IMR-90 (cell line): ENCODE measurements around the gene TM7SF2. TPM values are rescaled to one million over a fixed set of nuclear protein-coding genes. Genes with fewer than 3 reads are reported as not detected.

Experiments used
- ATAC-seq: fragments of 200-7000 bp; cut with Tn5 transposase; 2 replicates; pipeline ENCODE4 v1.9.1; 2020; ENCODE audit warnings: low read depth, mild to moderate bottlenecking, moderate library complexity
- BruUV-seq: library from RNA; stranded (reverse); fragments of 400-500 nt; replicated peaks from 2 replicates; lab custom pipeline; 2021; lab: Mats Ljungman, UMichigan
- CTCF ChIA-PET: fragments of 300-600 bp; formaldehyde crosslinking; extraction: SDS; loops from one replicate; lab custom pipeline; 2021; ENCODE audit warnings: antibody characterized with exemption; lab: Yijun Ruan, JAX
- POLR2A ChIA-PET: fragments of 300-600 bp; sonication (Branson Sonifier 250); formaldehyde crosslinking; loops from one replicate; lab custom pipeline; 2022; ENCODE audit warnings: antibody characterized with exemption; ENCODE audit not compliant: unreplicated experiment; lab: Charles Lee
- DNase-seq: peaks from one replicate; pipeline ENCODE4 v3.0.0; 2013
- H2AFZ ChIP-seq: replicated peaks from 2 replicates; pipeline ENCODE3; 2013; ENCODE audit warnings: low read length, mild to moderate bottlenecking; ENCODE audit not compliant: poor library complexity
- H2AK5ac ChIP-seq: 2 replicates; pipeline ENCODE4 v1.6.1; 2013; ENCODE audit warnings: low read depth, low read length, inconsistent platforms
- H2AK9ac ChIP-seq: replicated peaks from 2 replicates; pipeline ENCODE3; 2013; ENCODE audit warnings: mild to moderate bottlenecking, low read depth, low read length, moderate library complexity; ENCODE audit not compliant: poor library complexity
- H2BK120ac ChIP-seq: 2 replicates; pipeline ENCODE4 v1.6.1; 2013; ENCODE audit warnings: low read depth, low read length, inconsistent platforms
- H2BK15ac ChIP-seq: 3 replicates; pipeline ENCODE4 v1.6.1; 2013; ENCODE audit warnings: low read depth, low read length, inconsistent platforms
- H2BK20ac ChIP-seq: 2 replicates; pipeline ENCODE4 v1.6.1; 2013; ENCODE audit warnings: low read depth, mild to moderate bottlenecking, inconsistent platforms, low read length, moderate library complexity
- H2BK5ac ChIP-seq: 2 replicates; pipeline ENCODE4 v1.6.1; 2013; ENCODE audit warnings: mild to moderate bottlenecking, low read depth, low read length, inconsistent platforms; ENCODE audit not compliant: poor library complexity, severe bottlenecking
- H3K14ac ChIP-seq: replicated peaks from 2 replicates; pipeline ENCODE4 v1.6.1; 2013; ENCODE audit warnings: low read depth, low read length, inconsistent platforms
- H3K18ac ChIP-seq: 2 replicates; pipeline ENCODE4 v1.6.1; 2013; ENCODE audit warnings: low read depth, low read length, control low read depth
- H3K23ac ChIP-seq: 2 replicates; pipeline ENCODE4 v1.6.1; 2013; ENCODE audit warnings: low read depth, low read length, inconsistent platforms
- H3K27ac ChIP-seq: 2 replicates; pipeline ENCODE4 v1.5.1; 2013; ENCODE audit warnings: mild to moderate bottlenecking, control low read depth, low read length; ENCODE audit not compliant: insufficient read depth
- H3K27me3 ChIP-seq: 2 replicates; pipeline ENCODE4 v1.6.1; 2013; ENCODE audit warnings: low read length; ENCODE audit not compliant: control insufficient read depth, insufficient read depth
- H3K36me3 ChIP-seq: 2 replicates; pipeline ENCODE4 v1.6.1; 2013; ENCODE audit warnings: low read length, mixed read lengths; ENCODE audit not compliant: control insufficient read depth, insufficient read depth
- H3K4ac ChIP-seq: 2 replicates; pipeline ENCODE4 v1.6.1; 2013; ENCODE audit warnings: low read depth, low read length, inconsistent platforms
- H3K4me1 ChIP-seq: 2 replicates; pipeline ENCODE4 v1.6.1; 2013; ENCODE audit warnings: low read length, mixed read lengths; ENCODE audit not compliant: control insufficient read depth, insufficient read depth
- H3K4me2 ChIP-seq: 2 replicates; pipeline ENCODE4 v1.6.1; 2013; ENCODE audit warnings: low read depth, mild to moderate bottlenecking, control low read depth, low read length, moderate library complexity
- H3K4me3 ChIP-seq: 2 replicates; pipeline ENCODE4 v1.5.1; 2013; ENCODE audit warnings: low read depth, mild to moderate bottlenecking, control low read depth, low read length, moderate library complexity; ENCODE audit not compliant: insufficient read depth
- H3K56ac ChIP-seq: 2 replicates; pipeline ENCODE4 v1.6.1; 2013; ENCODE audit warnings: low read length, inconsistent platforms; ENCODE audit not compliant: insufficient read depth; ENCODE audit errors: extremely low read depth
- H3K79me1 ChIP-seq, 2 experiments: 2 replicates each; pipeline ENCODE4 v1.6.1; 2013; ENCODE audit warnings: low read length in 2 of 2, inconsistent platforms in 1 of 2, low read depth in 1 of 2
- H3K9ac ChIP-seq: 2 replicates; pipeline ENCODE4 v1.6.1; 2013; ENCODE audit warnings: low read depth, low read length, control low read depth
- H3K9me1 ChIP-seq: 2 replicates; pipeline ENCODE4 v1.6.1; 2013; ENCODE audit warnings: low read length, inconsistent platforms; ENCODE audit not compliant: insufficient read depth
- H3K9me3 ChIP-seq: 2 replicates; pipeline ENCODE4 v1.6.1; 2013; ENCODE audit warnings: low read length; ENCODE audit not compliant: control insufficient read depth, insufficient read depth
- H4K20me1 ChIP-seq: 2 replicates; pipeline ENCODE4 v1.6.1; 2013; ENCODE audit warnings: low read length, inconsistent platforms; ENCODE audit not compliant: insufficient read depth
- H4K5ac ChIP-seq: 2 replicates; pipeline ENCODE4 v1.6.1; 2013; ENCODE audit warnings: mild to moderate bottlenecking, low read depth, low read length, control low read depth
- H4K8ac ChIP-seq, 2 experiments: 2 replicates each; pipeline ENCODE4 v1.6.1; 2013; ENCODE audit warnings: low read depth in 2 of 2, low read length in 2 of 2, control low read depth in 1 of 2, inconsistent platforms in 1 of 2
- H4K91ac ChIP-seq: 2 replicates; pipeline ENCODE4 v1.6.1; 2013; ENCODE audit warnings: low read depth, low read length, inconsistent platforms; ENCODE audit not compliant: insufficient read depth
- BHLHE40 ChIP-seq: fragments of 150-350 bp; IDR thresholded peaks from 2 replicates; pipeline ENCODE4 v1.6.1; 2016; ENCODE audit warnings: mild to moderate bottlenecking, low read depth, low read length
- CEBPB ChIP-seq: IDR thresholded peaks from 2 replicates; pipeline ENCODE4 v1.6.1; 2012; ENCODE audit warnings: low read depth, low read length, improper control_type of control experiment
- CTCF ChIP-seq: conservative IDR thresholded peaks from 2 replicates; pipeline ENCODE4 v1.5.1; 2012; ENCODE audit warnings: mild to moderate bottlenecking, low read depth, low read length, improper control_type of control experiment
- ELK1 ChIP-seq: fragments of 150-350 bp; IDR thresholded peaks from 2 replicates; pipeline ENCODE4 v1.6.1; 2016; ENCODE audit warnings: low read depth, mild to moderate bottlenecking, low read length, moderate library complexity, borderline replicate concordance
- FOS ChIP-seq: fragments of 150-350 bp; IDR thresholded peaks from 2 replicates; pipeline ENCODE4 v1.6.1; 2016; ENCODE audit warnings: low read depth, low read length
- MAFK ChIP-seq: IDR thresholded peaks from 2 replicates; pipeline ENCODE4 v1.6.1; 2012; ENCODE audit warnings: low read depth, low read length, improper control_type of control experiment
- MAZ ChIP-seq: IDR thresholded peaks from 2 replicates; pipeline ENCODE4 v1.6.1; 2012; ENCODE audit warnings: low read depth, mild to moderate bottlenecking, low read length, improper control_type of control experiment, moderate library complexity, borderline replicate concordance
- MXI1 ChIP-seq: IDR thresholded peaks from 2 replicates; pipeline ENCODE4 v1.6.1; 2012; ENCODE audit warnings: low read depth, mild to moderate bottlenecking, low read length, moderate library complexity, borderline replicate concordance
- NFE2L2 ChIP-seq: fragments of 150-350 bp; IDR thresholded peaks from 2 replicates; pipeline ENCODE4 v1.6.1; 2016; ENCODE audit warnings: low read depth, mild to moderate bottlenecking, low read length
- POLR2A ChIP-seq: IDR thresholded peaks from 2 replicates; pipeline ENCODE4 v1.6.1; 2012; ENCODE audit warnings: mild to moderate bottlenecking, low read depth, low read length
- RAD21 ChIP-seq: IDR thresholded peaks from 2 replicates; pipeline ENCODE4 v1.6.1; 2012; ENCODE audit warnings: low read length, improper control_type of control experiment
- RCOR1 ChIP-seq: IDR thresholded peaks from 2 replicates; pipeline ENCODE4 v1.6.1; 2012; ENCODE audit warnings: mild to moderate bottlenecking, low read length, improper control_type of control experiment; ENCODE audit not compliant: insufficient replicate concordance
- RFX5 ChIP-seq: IDR thresholded peaks from 2 replicates; pipeline ENCODE4 v1.8.0; 2012; ENCODE audit warnings: low read depth, mild to moderate bottlenecking, low read length, moderate library complexity
- SMC3 ChIP-seq: fragments of 150-350 bp; IDR thresholded peaks from 2 replicates; pipeline ENCODE4 v1.6.1; 2016; ENCODE audit warnings: low read depth, mild to moderate bottlenecking, antibody characterized with exemption, low read length, moderate library complexity
- USF2 ChIP-seq: fragments of 150-350 bp; IDR thresholded peaks from 2 replicates; pipeline ENCODE4 v1.6.1; 2017; ENCODE audit warnings: mild to moderate bottlenecking, antibody characterized with exemption, low read length, low read depth
- WGBS, 2 experiments: methylation state at CpG; one replicate each; pipeline versions ENCODE4 v1.1.5 to v1.1.7; 2013; ENCODE audit warnings: missing lambda C conversion rate in 2 of 2; ENCODE audit not compliant: insufficient read length in 1 of 2; ENCODE audit errors: extremely low coverage in 2 of 2; 5-methylcytosine and 5-hydroxymethylcytosine counted together
- dilution Hi-C: fragments of 300-500 bp; cut with HindIII; formaldehyde crosslinking; loops from one replicate; pipeline ENCODE4 v1.14.3; 2018; ENCODE audit warnings: low sequenced_read_pairs; ENCODE audit not compliant: unreplicated experiment
- in situ Hi-C: fragments of 300-500 bp; cut with MboI; formaldehyde crosslinking; loops from 3 replicates; pipeline ENCODE4 v1.14.3; 2019; ENCODE audit warnings: low sequenced_read_pairs, inconsistent platforms, mixed read lengths
- intact Hi-C: fragments of 100-400 bp; cut with micrococcal nuclease; formaldehyde crosslinking; loops from 2 replicates; pipeline ENCODE4 v1.10.0; 2022
- polyA plus RNA-seq, 3 experiments: library from polyadenylated mRNA; depleted of rRNA; stranded (reverse); fragments of >200 nt; gene quantifications; 2 replicates each; pipeline ENCODE4 v1.2.3, GENCODE V29; 2012; ENCODE audit warnings: low replicate concordance in 1 of 3
- total RNA-seq: library from RNA; depleted of rRNA; stranded (reverse); fragments of >200 nt; gene quantifications from 2 replicates; pipeline ENCODE4 v1.2.3, GENCODE V29; 2012

Gene TM7SF2
- total and polyA plus RNA-seq, 2 of the 4 experiments (the other 2 are of a cell fraction) = 5.7 to 7.6 TPM

- no peak overlapping the region for H3K4ac ChIP-seq
- H2BK20ac ChIP-seq = no peak overlapping the region
- H4K8ac ChIP-seq = no peak overlapping the region
- no peak overlapping the region for H2BK15ac ChIP-seq
- no peak overlapping the region for H2AFZ ChIP-seq
- H4K20me1 ChIP-seq = no peaks in the 10 kb centered on the region; the same call in 1 of the 2 replicates
- no peak overlapping the region for H3K18ac ChIP-seq
- no peak overlapping the region for H3K56ac ChIP-seq
- H3K79me1 ChIP-seq = peaks cover 29 to 39% of the 10 kb centered on the region in 2 experiments
- DNase-seq (no peak), ATAC-seq (no peak)
- H4K5ac ChIP-seq = no peak overlapping the region
- H3K4me1 ChIP-seq = peaks cover 4% of the 10 kb centered on the region; the same call in 1 of the 2 replicates
- intact Hi-C loops (no loop called here), in situ Hi-C loops (no loop called here), dilution Hi-C loops (no loop called here)
- no peak overlapping the region for H3K4me3 ChIP-seq
- no peak overlapping the region for H3K27ac ChIP-seq
- no peak overlapping the region for H3K14ac ChIP-seq
- no peak overlapping the region for H2AK5ac ChIP-seq
- no peak overlapping the region for H2BK120ac ChIP-seq
- no peaks in the 10 kb centered on the region for H3K9me1 ChIP-seq
- no peak overlapping the region for H3K4me2 ChIP-seq
- POLR2A ChIA-PET = no interaction called here
- no peaks in the 10 kb centered on the region for H3K9me3 ChIP-seq
- TF ChIP-seq POLR2A (no peak), MXI1 (no peak), ELK1 (no peak), CEBPB (no peak), MAZ (no peak), MAFK (no peak), RCOR1 (no peak), RFX5 (no peak), BHLHE40 (no peak), CTCF (no peak), NFE2L2 (no peak), FOS (no peak), SMC3 (no peak), RAD21 (no peak), USF2 (no peak)
- H3K27me3 ChIP-seq = no peaks in the 10 kb centered on the region
- WGBS, 2 experiments = no CpG with 5 or more reads among the region's 9 CpGs
- BruUV-seq = no TSS peak
- H2BK5ac ChIP-seq = no peak overlapping the region
- CTCF ChIA-PET = no interaction called here
- peak overlapping the region; percentile 10 for H2AK9ac ChIP-seq
- H3K9ac ChIP-seq = no peak overlapping the region
- no peak overlapping the region for H4K91ac ChIP-seq
- H3K23ac ChIP-seq = no peak overlapping the region
- peaks cover 35% of the 10 kb centered on the region for H3K36me3 ChIP-seq
Observed at GRCh38 chr11:65086809-65087208, 24.9 kb upstream of the TM7SF2 start.
